HG03066 (cell line): ENCODE measurements around the gene MNT.

Experiments
- ATAC-seq: cut with Tn5 transposase; IDR thresholded peaks from one replicate; pipeline ENCODE4 v1.9.1; 2021; ENCODE audit warnings: low read depth; ENCODE audit not compliant: unreplicated experiment

The MNT gene

DNA sequence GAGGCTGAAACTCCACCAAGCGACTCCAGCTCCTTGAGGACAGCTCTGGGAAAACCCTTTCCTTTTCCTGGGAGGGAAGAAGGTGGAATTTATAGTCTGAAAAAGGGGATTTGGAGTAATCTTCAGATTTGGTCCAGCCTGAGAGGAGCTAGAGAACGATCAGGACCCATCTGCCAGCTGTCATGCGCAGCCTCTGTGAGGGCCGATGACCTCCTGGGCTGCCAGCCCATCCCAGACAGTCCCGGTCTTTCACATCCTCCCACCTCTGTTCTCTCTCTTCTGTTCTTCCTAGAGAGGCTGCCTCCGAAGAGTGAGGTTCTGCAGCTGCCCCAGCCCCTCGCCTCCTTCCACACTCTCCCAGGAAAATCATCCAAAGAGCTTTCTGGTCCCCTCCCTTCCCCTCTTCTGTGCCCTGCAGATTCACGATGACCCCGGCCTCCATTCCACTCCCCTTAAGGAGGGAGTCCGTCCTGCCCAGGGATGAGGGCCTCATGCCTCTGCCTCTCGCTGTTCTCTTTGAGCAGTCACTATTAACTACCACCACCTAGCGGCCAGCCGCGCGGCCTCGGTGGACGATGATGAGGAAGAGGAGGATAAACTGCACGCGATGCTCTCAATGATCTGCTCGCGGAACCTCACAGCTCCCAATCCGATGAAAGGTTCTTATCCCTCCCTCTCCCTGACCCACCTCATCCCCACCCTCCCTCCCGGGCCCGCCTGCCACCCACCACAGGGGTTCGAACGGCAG lies 33.9 kb downstream of the MNT start:
- no peak for ATAC-seq

DNA sequence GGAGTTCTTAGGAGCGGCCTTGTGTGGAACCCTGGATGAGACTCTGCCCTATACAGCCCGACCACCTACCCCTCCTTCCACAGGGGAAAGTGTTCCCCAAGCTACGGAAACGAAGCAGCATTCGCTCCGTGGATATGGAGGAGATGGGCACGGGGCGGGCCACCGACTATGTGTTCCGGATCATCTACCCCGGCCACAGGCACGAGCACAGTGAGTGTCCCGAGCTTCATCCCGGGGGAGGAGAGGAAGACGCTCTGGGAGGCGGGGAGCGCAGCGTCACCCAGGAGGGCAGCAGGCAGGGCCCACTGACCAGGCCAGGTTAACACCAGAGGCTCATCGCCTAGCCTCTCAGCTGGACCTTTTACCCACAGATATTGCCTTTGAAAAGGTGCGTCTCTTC lies 35.7 kb downstream of the MNT start:
- ATAC-seq = no peak

DNA sequence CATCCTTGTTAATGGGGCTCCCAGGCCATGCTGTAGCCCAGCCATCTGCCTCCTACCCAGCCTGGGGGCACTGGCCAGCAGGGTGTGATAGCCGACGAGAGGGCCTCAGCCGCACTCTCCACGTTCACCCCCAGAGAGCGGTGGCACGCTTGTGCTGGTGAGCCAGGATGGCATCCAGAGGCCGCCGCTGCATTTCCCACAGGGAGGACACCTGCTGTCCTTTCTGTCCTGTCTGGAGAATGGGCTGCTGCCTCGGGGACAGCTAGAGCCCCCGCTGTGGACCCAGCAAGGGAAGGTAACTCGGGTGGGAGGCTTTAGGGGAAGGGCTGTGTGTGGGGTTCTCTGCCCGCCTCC lies 36.1 kb downstream of the MNT start:
- ATAC-seq = no peak

DNA sequence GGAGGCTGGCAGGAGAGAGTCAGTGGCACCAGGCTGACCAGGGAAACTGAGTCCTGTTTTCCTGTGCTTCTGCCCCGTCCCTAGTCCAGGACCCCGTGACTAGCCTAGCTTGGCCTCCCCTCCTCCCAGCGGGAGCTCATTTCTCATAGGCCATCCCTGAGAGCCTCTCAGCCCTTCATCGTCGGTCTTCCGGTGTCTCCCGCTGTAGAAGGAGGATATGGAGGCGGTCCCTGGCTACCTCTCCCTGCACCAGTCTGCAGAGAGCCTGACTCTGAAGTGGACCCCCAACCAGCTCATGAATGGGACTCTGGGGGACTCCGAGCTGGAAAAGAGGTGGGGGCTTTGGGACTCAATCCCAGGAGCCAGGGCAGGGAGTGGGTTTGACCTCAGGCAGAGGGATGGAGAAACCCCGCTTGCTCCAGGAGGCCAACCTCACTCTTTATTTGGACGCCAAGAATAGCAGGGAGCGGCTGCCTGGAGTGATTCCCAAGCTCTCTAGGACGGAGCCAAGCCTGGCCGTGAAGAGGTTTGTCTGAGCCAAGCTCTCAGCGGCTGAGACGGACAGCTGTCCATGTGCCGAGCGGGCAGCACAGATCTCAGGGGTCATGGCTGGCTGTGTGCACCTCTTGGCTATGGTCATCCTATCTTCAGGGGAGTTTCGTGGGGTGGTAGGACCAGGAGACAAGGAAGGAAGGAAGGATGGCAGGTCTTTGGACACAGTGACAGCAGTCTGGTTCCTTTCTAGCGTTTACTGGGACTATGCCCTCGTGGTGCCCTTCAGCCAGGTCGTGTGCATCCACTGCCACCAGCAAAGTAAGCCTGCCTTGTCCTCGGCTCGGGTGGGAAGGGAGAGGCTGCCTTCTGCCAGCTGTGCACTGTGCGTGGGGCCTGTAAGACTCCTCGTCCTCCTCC lies 36.8 kb downstream of the MNT start:
- ATAC-seq = no peak

DNA sequence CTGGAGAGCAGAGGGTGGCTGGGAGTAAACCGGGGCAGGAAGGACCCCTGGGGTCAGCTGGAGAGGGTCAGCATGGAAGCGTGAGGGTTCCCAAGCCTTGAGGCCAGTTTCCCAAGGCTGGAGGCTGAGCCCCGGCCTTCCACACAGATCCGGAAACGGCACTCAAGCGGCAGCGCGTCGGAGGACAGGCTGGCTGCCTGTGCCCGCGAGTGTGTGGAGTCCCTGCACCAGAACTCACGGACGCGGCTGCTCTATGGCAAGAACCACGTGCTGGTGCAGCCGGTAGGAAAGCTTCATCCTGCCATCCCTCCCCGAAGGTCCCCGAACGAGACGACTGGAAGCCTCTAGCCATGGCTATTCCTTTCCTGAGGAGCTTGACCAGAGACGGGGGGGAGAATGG lies 37.5 kb downstream of the MNT start:
- ATAC-seq = no peak

DNA sequence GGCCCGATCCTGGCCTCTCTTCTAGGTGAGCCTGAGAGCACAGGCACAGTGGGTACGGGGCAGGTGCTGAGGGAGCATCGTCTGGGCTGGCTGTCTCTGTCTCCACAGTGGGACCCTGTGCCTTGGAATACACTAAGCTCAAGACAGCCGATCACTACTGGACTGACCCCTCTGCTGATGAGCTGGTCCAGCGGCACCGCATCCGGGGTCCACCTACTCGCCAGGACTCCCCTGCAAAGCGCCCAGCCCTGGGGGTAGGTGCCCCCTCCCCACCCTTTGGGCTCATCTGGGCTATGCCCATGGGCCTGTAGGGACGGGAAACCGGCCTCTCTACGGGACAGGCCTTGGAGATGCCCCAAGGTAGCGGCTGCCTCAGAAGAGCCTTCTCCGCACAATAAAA lies 38.0 kb downstream of the MNT start:
- no peak for ATAC-seq

DNA sequence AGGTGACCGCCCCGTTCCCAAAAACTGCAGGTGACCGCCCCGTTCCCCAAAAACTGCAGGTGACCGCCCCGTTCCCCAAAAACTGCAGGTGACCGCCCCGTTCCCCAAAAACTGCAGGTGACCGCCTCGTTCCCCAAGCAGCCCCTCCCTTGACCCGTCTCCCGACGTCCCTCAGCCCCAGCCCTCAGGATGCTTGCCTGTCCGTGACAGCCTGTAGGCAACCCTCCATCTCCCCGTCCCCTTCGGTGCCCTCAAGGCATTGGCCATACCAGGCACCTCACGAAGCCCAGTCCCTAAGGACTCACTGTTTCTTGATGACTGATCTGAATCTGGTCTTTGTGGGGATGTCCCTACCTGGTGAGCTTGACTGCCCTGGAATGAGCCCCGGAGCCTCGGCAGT lies 38.4 kb downstream of the MNT start:
- ATAC-seq = no peak

DNA sequence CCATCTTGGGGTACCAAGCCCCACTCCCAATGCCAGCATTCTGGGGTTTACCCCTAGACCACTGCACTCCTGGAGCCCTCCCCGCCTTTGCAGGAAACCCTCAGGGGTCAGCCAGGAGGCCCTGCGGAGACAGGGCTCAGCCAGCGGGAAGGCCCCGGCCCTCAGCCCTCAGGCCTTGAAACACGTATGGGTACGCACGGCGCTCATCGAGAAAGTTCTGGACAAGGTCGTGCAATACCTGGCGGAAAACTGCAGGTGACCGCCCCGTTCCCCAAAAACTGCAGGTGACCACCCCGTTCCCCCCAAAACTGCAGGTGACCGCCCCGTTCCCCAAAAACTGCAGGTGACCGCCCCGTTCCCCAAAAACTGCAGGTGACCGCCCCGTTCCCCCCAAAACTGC lies 38.8 kb downstream of the MNT start:
- no peak for ATAC-seq

DNA sequence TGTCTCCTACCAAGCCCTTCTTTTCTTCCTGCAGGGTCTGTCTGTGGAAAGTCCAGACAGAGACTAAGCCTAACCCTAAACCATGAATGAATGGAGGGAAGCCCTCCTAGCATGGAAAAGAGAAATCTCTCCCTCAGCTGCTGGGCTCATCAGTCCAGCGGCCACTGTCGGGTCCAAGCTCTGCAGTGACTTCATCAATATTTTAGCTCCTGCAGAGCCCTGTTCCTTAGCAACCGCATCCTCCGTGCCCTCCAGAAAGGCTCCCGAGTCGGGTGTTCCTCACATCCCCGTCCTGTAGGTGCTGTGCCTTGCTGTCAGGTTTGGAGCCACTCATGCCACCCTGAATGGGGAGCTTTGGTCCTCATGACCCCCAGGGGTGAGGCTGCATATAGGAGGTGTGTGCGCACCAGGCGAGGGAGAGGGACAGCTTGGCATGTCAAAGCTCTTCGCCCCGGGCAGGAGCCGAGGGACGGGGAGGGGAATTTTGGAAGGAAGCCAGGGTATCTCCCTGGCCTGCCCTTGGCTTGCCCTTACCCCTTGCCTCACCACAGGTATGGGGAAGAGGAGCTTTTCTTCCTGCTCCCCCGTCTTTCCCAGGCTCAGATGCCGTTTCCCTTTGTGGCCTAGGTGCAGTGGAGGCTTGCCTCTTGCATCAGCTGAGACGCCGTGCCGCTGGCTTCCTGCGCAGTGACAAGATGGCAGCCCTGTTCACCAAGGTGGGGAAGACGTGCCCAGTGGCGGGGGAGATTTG lies 39.7 kb downstream of the MNT start:
- ATAC-seq = no peak

DNA sequence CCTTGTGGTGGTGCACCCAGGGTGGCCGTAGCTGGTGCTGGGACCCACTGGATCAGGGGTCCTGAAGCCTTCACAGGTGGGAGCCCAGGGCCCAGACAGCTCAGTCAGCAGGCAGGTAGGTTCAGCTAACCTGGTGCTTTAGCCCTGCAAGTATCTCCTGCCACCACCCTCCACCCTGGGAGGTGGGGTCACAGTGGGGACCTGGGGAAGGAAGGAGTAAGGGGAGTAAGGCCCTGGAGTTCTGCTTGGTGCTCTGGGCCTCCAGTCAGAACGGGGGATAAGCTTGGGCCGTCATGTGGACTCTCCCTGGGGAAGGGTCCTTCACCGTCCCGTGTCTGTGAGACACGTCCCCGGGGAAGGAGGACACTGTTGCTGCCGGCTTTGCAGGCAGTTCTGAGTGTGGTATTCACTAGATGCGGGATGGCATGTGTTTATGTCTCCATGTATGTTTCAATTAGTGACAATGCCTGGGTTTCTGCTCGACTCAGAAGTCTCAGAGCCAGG lies 42.9 kb downstream of the MNT start:
- ATAC-seq = no peak

DNA sequence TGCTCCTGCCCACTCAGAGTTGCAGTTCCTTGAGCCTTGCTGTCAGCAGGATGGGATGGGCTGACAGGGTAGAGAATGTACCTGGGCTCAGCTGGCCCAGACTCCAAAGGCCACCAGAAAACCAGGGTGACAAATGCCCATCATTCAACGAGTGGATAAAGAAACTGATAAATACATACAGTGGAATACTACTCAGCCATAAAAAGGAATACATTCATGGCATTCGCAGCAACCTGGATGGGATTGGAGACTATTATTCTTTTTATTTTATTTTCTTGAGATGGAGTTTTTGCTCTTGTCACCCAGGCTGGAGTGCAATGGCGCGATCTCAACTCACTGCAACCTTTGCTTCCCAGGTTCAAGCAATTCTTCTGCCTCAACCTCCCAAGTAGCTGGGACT lies 43.6 kb downstream of the MNT start:
- ATAC-seq = no peak

DNA sequence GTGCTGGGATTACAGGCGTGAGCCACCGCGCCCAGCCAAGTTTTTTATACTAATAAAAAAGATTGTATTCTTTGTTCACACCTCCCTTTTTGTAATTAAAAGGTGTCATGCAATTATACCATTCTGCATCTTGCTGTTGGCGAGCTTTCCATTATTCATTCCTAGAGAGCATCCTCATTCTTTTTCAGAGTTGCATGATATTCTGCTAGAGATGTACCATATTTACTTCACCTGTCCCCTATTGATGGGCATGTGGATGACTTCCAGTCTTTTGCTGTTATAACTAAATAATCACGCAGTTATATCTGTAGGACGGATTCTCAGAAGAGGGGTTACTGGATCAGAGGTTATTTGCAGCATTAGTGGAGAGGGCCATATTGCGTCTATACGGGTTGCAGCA lies 46.5 kb downstream of the MNT start:
- no peak for ATAC-seq

DNA sequence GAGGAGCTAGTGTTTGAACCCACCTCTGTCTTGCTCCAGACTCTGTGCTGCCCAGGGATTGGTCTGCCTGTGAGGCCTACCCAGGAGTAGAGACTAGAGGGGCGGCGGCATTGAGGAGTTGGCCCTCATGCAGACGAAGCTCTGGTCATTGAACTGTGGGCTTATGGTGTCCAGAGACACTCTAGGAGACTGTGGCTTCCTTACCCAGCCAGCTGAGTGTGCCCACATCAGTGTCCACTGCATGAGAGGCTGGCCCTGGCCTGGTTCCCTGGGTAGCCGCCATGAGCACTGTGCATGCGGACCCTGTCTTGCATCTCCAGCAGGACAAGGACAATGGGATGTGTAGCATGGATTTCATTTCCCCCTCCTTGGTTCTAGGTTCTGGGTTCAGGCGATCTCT lies 49.6 kb downstream of the MNT start:
- ATAC-seq = no peak

DNA sequence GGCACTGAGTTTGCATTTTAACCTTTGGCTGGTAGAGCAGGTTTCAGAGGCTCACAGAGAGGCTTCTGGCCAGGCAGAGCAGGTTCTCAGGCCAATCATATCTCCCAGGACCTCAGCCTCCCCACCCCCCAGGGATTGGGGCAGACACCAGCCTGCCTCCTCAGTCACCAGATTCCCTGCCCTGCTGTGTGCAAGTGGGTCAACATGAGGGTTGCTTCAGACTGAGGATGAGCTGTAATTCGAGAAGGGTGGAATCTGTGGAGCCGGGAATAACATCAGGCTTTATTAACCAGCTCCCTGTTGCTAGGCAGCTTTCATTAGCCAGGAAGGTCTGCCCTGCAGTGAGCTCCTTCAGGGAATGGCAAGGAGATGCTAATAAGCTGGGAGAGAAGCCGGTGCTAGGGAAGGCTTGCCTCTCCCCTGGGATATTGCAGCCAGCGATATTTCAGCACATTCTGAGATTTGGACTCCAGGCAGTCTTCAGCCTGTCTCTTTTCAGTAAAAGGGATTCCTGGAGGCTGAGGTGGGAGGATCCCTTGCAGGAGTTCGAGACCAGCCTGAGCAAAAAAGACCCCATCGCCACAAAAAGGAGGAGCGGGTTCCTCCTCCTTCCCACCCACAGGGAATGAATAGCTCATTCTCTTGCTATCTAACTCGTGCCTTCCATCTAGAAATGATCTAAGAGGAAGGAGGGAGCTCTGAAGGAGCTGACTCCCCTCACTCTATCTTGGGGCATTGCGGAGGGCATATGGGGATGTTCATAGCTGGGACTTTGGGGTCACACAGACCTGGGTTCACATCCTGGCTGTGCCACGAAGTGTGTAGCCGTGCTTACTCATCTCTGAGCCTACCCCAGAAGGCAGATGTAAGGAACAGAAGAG lies 52.8 kb downstream of the MNT start:
- no peak for ATAC-seq

DNA sequence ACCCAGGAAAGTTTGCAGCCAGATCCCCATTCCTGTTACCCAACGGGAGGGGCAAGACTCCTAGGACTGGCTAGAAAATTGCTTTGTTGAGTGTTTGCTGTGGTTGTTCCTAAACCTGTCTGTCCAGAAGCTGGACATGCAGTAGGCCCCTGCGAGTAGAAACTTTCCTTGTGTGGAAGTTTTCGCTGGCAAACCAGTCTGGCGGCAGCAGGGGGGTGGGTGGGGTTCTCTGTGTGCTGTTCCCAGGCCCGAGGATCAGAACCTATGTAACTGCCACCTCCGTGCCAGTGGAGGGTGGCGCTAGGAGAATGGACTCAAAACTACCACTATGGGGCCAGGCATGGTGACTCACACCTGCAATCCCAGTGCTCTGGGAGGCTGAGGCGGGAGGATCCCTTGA lies 54.4 kb downstream of the MNT start:
- no peak for ATAC-seq

DNA sequence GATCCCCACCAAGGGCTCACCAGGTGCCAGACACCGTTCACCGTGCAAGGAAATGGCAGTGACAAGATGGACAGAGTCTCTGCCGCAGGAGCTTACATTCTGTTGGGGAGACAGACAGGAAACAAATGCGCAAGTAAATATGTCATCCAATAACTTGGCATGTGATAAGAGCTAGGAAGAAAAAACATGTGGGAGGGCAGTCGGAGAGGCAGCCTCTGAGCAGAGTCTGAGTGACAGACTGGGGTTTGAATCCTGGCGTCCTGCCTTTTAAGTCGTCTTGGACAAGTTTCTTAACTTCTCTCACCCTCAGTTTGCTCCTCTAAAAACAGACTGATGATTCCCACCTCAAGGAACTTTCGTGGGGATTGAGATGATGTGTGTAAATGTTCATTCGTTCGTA lies 56.3 kb downstream of the MNT start:
- no peak for ATAC-seq

DNA sequence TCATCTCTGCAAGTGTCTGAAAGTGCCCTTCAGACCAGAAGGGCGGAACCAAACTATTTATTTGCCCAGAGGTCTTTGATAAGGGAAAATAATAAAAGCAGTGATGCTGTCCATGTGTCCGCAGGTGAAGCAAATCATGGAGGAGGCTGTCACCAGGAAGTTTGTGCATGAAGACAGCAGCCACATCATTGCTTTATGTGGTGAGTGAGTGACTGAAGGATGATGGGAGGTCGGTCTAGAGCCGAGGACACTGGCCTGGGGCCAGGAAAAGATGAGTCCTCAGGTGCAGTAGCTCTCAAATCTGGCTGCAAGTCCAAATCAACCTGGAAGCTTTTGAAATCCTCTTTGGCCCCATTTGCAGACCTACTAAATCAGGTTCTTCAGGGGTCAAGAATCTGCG lies 57.4 kb downstream of the MNT start:
- ATAC-seq = no peak

DNA sequence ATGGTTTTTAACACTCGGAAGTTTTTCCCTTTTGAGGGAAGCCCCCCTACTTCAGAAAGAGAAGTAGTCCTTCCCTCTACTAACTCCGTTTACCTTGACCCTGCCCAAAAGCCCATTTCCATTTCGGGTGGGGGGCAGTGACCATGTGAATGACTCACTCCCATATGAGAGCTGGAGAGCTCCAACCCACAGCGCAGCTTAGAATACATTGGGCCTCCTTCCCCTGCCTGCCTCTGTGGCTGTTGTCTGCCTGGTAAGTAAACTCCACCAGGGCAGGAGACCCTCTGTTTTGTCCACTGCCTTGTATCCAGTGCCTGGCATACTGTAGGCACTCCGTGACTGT lies 62.6 kb downstream of the MNT start:
- ATAC-seq = no peak

DNA sequence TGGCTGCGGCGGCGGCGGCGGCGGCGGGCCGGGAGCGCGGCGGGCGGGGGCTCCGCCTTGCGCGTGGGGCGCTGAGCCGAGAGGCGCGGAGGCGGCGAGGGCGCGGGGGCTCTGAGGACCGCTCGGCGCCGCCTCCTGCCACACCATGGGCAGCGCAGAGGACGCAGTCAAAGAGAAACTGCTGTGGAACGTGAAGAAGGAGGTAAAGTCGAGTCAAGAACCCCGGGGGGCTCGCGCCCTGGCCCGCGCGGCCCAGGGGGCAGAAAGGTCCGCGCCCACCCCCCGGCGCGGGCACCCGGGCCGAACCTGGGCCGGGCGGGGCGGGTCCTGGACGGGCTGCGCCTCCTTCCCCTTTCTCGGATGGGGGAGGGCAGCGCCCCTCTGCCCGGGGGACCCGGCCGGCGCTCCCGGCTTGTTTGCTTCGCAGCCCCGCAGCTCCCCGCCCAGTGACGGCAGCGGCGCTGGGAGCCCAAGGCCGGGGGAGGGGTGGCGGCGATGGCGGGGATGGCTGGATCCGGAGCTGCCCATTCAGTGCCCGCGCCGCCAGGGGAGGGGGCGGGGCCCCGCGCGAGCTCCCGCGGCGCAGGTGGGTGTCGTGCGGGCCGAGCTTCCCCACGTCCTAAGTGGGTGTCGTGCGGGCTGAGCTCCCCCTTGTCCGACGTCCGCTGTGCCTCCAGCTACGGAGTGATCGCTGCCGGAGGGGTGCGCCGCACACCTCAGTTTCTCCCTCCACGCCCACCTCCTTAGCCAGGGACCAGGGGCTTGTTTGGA lies 63.1 kb downstream of the MNT start:
- no peak for ATAC-seq
